GM23248 (cell line): ENCODE measurements around the gene NBR1.

Source experiments
- EZH2 ChIP-seq: fragments of 200-600 bp; sonication (generic); IDR thresholded peaks from 2 replicates; pipeline ENCODE4 v1.6.1; 2018; ENCODE audit warnings: antibody characterized with exemption, mild to moderate bottlenecking; ENCODE audit not compliant: insufficient read depth, poor library complexity, severe bottlenecking
- EZH2phosphoT487 ChIP-seq: fragments of 200-600 bp; sonication (generic); IDR thresholded peaks from 2 replicates; pipeline ENCODE4 v1.6.1; 2018; ENCODE audit warnings: antibody characterized with exemption, moderate library complexity, mild to moderate bottlenecking, low read depth; ENCODE audit not compliant: insufficient read depth

- no peak for TF ChIP-seq EZH2phosphoT487
- no peak for TF ChIP-seq EZH2
Measured at GRCh38 chr17:43140396-43141332, 30.4 kb upstream of the NBR1 start.
